HL-60 (cell line): ENCODE data around the gene FOXO1.

ENCODE experiments used
- CTCF ChIP-seq: IDR thresholded peaks from one replicate; pipeline ENCODE4 v1.5.1; 2011; ENCODE audit warnings: low read length, control low read depth, inconsistent platforms; ENCODE audit not compliant: insufficient read depth
- GABPA ChIP-seq: IDR thresholded peaks from 2 replicates; pipeline ENCODE4 v1.6.1; 2012; ENCODE audit warnings: low read depth
- POLR2AphosphoS5 ChIP-seq: IDR thresholded peaks from 2 replicates; pipeline ENCODE4 v1.6.1; 2012; ENCODE audit warnings: low read depth
- REST ChIP-seq: IDR thresholded peaks from 2 replicates; pipeline ENCODE4 v1.6.1; 2012; ENCODE audit warnings: low read depth; ENCODE audit not compliant: insufficient replicate concordance

- TF ChIP-seq CTCF (no peak), GABPA (no peak), POLR2AphosphoS5 (no peak), REST (no peak)
Measured at GRCh38 chr13:40534456-40534855, 132.0 kb downstream of the FOXO1 start.
